HG03442 (cell line): ENCODE results near the gene AGER.
A peak's percentile ranks its signal among the peaks of the same experiment; 100 is the strongest.
"Not testable (repeated sequence)": the region's sequence is repeated elsewhere in the genome, so short reads cannot be mapped to it uniquely, and the experiment has no call there.

Source experiments
- ATAC-seq: cut with Tn5 transposase; IDR thresholded peaks from one replicate; pipeline ENCODE4 v1.9.1; 2021; ENCODE audit warnings: mild to moderate bottlenecking, moderate library complexity; ENCODE audit not compliant: unreplicated experiment

Gene AGER

DNA sequence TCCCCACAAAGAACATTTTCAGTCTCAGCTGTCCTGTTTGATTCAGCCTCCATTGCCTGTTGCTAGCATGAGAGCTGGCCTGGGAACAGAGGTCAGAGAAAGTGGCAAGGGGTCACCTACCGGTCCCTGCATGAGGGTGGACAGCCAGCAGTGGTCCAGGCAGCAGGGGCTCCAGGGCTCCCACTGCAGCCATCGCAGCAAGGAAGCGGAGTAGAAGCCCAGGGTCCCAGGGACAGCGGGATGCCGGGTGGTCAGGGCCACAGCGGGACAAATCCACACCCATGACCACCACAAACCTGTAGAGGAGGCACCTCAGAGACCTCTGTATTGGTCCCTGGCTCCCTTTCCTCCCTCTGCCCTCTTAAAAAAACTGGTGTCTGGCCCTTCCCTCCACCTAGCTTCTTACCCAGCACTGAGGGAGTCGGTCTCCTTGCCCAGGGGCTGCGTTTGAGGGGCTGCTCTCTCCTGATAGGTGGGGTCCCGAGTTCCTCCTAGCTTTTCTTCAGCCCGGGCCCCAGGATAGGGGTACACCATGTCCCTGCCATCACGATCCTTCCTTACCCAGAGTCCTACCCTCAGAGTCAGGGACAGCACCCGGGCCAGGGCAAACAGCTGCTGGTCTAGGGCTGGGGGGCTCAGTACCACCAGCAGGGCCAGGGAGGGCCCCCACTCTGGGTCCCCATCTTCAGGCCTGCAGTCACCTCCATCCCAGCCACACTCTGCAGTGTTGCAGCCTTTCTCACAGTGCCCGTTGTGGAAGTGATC, 16.8 kb upstream of the AGER start:
- no peak for ATAC-seq

- ATAC-seq, result no peak
These were observed 14.8 kb upstream of the AGER start for GRCh38 chr6:32198866-32199265.

GRCh38 chr6:32198345-32198696, 14.3 kb upstream of the AGER start:
- no peak for ATAC-seq

- ATAC-seq, result no peak
These were observed 12.9 kb upstream of the AGER start for GRCh38 chr6:32196682-32197616.

GRCh38 chr6:32195902-32196681, 12.0 kb upstream of the AGER start:
- peak; percentile 69 for ATAC-seq

DNA sequence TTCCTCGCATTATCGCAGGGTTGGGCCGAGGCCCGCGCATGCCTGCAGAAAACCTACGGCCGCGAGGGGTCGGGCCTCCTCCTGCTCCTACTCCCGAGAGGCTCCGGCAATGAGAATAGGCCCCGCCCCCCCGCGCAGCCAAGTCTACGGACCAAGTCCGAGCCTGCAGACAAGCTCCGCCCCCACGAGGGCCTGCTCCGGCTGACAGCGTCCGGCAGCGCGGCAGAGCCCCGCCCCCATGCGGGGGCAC, 11.5 kb upstream of the AGER start:
- peak; percentile 70 for ATAC-seq

DNA sequence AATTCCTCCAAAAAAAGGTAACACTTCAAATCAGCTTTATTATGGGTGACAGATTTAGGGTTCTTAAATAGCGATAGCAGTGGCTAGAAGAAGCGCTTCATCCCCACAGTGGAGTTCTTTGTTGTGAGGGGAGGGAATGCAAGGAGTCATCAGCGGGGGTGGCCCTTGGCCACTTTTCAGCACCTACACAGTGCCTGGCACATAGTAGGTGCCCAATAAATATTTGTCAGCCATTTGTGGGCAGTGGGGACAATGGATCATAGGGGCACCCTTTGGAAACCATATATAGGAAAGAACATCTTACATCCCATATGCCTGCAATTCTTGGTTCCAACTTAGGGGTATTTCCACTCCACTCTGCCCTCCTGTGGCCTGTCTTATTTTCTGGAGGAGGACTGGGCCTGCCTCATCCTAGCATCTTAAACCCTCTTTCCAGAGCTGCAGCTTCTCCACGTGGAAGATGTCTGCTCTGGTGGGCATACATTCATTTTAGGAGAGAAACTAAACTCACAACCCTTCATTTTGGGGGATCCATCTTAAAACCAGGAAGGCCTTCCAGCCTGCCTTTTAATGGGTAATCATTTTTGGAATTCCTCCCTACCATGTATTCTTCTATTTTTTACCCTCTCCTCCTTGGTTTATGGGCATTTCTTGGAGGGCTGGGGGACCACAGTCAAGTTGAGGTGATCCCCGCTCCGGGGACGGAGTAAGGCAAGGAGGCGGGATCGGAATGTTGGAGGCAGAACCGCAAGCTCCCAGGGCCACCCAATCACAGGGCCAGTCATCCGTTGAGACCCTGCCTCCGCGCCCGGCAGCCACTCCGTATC, 11.0 kb upstream of the AGER start:
- no peak for ATAC-seq

GRCh38 chr6:32194388-32194787, 10.3 kb upstream of the AGER start:
- ATAC-seq, result no peak

DNA sequence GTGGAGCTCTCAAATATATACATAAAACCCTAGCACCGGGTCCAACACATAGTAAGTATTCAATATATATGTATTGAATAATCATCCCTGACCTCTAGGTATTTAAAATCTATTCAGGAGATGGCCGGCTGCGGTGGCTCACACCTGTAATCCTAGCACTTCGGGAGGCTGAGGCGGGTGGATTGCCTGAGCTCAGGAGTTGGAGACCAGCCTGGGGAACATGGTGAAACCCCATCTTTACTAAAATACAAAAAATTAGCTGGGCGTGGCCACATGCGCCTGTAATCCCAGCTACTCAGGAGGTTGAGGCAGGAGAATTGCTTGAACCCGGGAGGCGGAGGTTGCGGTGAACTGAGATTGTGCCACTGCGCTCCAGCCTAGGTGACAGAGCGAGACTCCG, 9.0 kb upstream of the AGER start:
- not testable (repeated sequence) for ATAC-seq

DNA sequence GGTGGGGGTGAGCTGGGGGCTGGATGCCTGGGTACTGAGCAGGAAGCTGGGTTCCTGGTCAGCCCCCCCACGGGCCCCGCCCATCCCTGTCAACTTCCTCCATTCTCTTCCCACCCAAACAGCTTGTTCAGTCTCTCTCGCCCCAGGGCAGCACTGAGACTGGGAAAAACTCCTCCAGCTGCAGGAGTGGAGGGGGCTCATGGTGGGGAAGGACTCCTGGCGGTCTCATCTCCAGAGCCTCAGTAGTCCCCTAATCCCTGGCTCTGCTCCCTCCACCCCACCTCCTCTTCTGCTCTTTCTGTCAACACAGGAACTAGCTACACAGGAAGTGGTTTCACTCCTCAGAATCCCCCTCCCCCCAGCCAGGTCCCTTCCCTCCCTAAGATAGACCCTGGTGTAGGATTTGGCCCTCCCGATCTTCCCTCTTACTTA, 8.6 kb upstream of the AGER start, which contains the start of gene GPSM3:
Gene GPSM3, minus strand, starts transcription at position 36 of the 432 bp plus-strand sequence. CDS start 130 bp downstream, outside the sequence.
- no peak for ATAC-seq

- no peak for ATAC-seq
These were observed 7.9 kb upstream of the AGER start for GRCh38 chr6:32191696-32192607.

- no peak for ATAC-seq
These were observed 7.0 kb upstream of the AGER start for GRCh38 chr6:32190911-32191677.

GRCh38 chr6:32190054-32190851, 6.2 kb upstream of the AGER start, which contains the start of gene PBX2:
PBX2 (minus strand) TSS chr6:32190202; CDS start chr6:32189915, 287 bp downstream.
- peak; percentile 49 for ATAC-seq

DNA sequence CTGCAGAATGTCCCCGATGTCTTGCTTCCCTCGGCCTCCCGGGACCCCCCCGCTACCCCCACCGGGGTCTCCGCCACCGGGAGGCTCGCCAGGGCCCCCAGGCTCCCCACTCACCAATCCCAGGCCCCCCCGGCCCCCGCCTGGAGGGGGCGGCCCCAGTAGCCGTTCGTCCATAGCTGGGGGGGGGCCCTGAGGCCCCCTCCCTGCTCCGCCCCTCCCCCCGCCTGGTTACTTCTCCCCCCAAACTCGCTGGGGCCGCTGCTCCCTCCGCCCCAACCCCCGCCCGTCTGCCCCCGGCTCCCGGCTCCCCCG, 5.6 kb upstream of the AGER start:
- no peak for ATAC-seq

DNA sequence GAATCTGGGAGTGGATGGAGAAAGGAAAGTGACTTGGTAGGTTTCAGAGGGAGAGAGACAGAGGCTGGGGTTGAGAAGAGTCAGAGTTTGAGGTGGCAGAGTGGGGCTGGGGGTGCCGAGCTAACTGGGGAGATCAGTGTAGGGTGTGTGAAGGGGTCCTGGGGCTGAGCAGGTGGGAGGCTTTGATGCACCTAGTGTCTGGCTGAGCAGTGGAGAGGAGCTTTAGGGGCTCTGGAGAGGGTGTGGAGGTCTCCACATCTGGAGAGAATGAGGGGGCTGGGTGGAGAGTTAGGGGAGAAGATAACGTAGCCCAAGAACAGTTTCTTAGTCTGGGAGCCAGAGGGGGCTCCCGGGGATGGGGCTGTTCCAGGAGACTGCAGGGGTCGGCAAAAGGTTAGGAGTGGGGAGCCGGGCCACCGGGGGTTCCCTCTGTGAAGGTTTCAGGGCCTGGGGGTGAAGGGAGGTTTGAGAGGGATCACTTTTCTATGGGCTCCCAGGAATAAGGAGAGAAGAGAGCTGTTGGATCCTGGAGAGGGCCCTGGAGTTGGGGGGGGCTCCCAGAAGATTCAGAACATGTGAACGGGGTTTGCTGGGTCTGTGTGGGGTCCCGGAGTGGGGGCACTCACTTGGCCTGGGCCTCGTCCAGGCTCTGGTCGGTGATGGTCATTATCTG, 5.2 kb upstream of the AGER start:
- no peak for ATAC-seq

GRCh38 chr6:32188381-32189068, 4.5 kb upstream of the AGER start:
- ATAC-seq, result no peak
